Erythroblast (primary cell): ENCODE data around the gene UCN3.

Experiments used
- GATA1 ChIP-seq: IDR thresholded peaks from 2 replicates; pipeline ENCODE4 v1.6.1; 2011; ENCODE audit warnings: low read depth, mild to moderate bottlenecking, control low read depth, low read length, moderate library complexity
- POLR2A ChIP-seq: IDR thresholded peaks from 2 replicates; pipeline ENCODE4 v1.6.1; 2011; ENCODE audit warnings: mild to moderate bottlenecking, low read length

- no peak for TF ChIP-seq POLR2A
- no peak for TF ChIP-seq GATA1
These were observed 17.9 kb upstream of the UCN3 start for GRCh38 chr10:5346881-5347280.
